HEK293 (cell line): ENCODE results near the gene HIPK2.

ENCODE experiments used
- CTCF ChIA-PET: fragments of 350-600 bp; formaldehyde crosslinking; extraction: SDS; loops from one replicate; lab custom pipeline; 2021; ENCODE audit warnings: antibody characterized with exemption; lab: Yijun Ruan, JAX
- POLR2A ChIA-PET: fragments of 300-600 bp; formaldehyde crosslinking; extraction: SDS; loops from one replicate; lab custom pipeline; 2020; ENCODE audit warnings: antibody characterized with exemption, inconsistent platforms; lab: Yijun Ruan, JAX
- H3K27ac ChIP-seq: fragments of 200-500 bp; sonication (Bioruptor generic); 2 replicates; pipeline ENCODE4 v1.5.1; 2014; ENCODE audit warnings: low read depth, low read length, control low read depth, inconsistent platforms; ENCODE audit errors: extremely low read depth
- H3K36me3 ChIP-seq, 2 experiments: fragments of 200-500 bp in 1 of 2; sonication (Bioruptor generic) in 1 of 2; 1 replicate in 1 of 2; 2 replicates in 1 of 2; pipeline ENCODE4 v1.5.1; 2014 to 2017; ENCODE audit warnings: inconsistent platforms in 2 of 2, low read length in 2 of 2; ENCODE audit not compliant: control insufficient read depth in 2 of 2, insufficient read depth in 1 of 2
- H3K4me1 ChIP-seq: fragments of 200-500 bp; sonication (Bioruptor generic); 2 replicates; pipeline ENCODE4 v1.5.1; 2014; ENCODE audit warnings: mild to moderate bottlenecking, low read length, inconsistent platforms; ENCODE audit not compliant: control insufficient read depth, insufficient read depth
- H3K4me3 ChIP-seq: 2 replicates; pipeline ENCODE4 v1.5.1; 2011; ENCODE audit warnings: low read depth, mild to moderate bottlenecking, control low read depth, low read length, moderate library complexity
- H3K9me3 ChIP-seq: fragments of 200-500 bp; sonication (Bioruptor generic); 2 replicates; pipeline ENCODE4 v1.5.1; 2014; ENCODE audit warnings: low read depth, low read length, inconsistent platforms; ENCODE audit not compliant: control insufficient read depth, insufficient read depth
- GLIS1 ChIP-seq: fragments of 450-650 bp; formaldehyde crosslinking; IDR thresholded peaks from 2 replicates; pipeline ENCODE4 v1.5.1; 2016; ENCODE audit warnings: missing biosample characterization, missing genetic modification characterization
- PRDM2 ChIP-seq: fragments of 450-650 bp; formaldehyde crosslinking; IDR thresholded peaks from 2 replicates; pipeline ENCODE4 v1.5.1; 2016; ENCODE audit warnings: missing biosample characterization, missing genetic modification characterization, borderline replicate concordance
- SCRT2 ChIP-seq: fragments of 450-650 bp; formaldehyde crosslinking; IDR thresholded peaks from 2 replicates; pipeline ENCODE4 v1.5.1; 2016; ENCODE audit warnings: missing biosample characterization, missing genetic modification characterization
- ZNF112 ChIP-seq: fragments of 450-650 bp; formaldehyde crosslinking; IDR thresholded peaks from 2 replicates; pipeline ENCODE4 v1.5.0; 2017; ENCODE audit warnings: missing biosample characterization, missing genetic modification characterization
- ZNF157 ChIP-seq: fragments of 450-650 bp; formaldehyde crosslinking; IDR thresholded peaks from 2 replicates; pipeline ENCODE4 v1.5.1; 2016; ENCODE audit warnings: missing biosample characterization, missing genetic modification characterization
- ZNF175 ChIP-seq: fragments of 450-650 bp; formaldehyde crosslinking; IDR thresholded peaks from 2 replicates; pipeline ENCODE4 v1.5.1; 2016; ENCODE audit warnings: missing biosample characterization, missing genetic modification characterization
- ZNF221 ChIP-seq: fragments of 450-650 bp; formaldehyde crosslinking; IDR thresholded peaks from 2 replicates; pipeline ENCODE4 v1.5.1; 2017; ENCODE audit warnings: missing biosample characterization, missing genetic modification characterization, borderline replicate concordance
- ZNF518A ChIP-seq: fragments of 450-650 bp; formaldehyde crosslinking; conservative IDR thresholded peaks from 2 replicates; pipeline ENCODE4 v1.5.1; 2016; ENCODE audit warnings: low read depth, missing biosample characterization, missing genetic modification characterization
- ZNF548 ChIP-seq: fragments of 450-650 bp; formaldehyde crosslinking; IDR thresholded peaks from 2 replicates; pipeline ENCODE4 v1.5.1; 2016; ENCODE audit warnings: missing biosample characterization, missing genetic modification characterization
- ZNF580 ChIP-seq: fragments of 450-650 bp; formaldehyde crosslinking; IDR thresholded peaks from 2 replicates; pipeline ENCODE4 v1.5.1; 2016; ENCODE audit warnings: missing biosample characterization, missing genetic modification characterization
- ZNF626 ChIP-seq: fragments of 450-650 bp; sonication (Bioruptor Pico); formaldehyde crosslinking; IDR thresholded peaks from 2 replicates; pipeline ENCODE4 v1.5.1; 2018; ENCODE audit warnings: missing biosample characterization, missing genetic modification characterization, inconsistent platforms
- ZNF629 ChIP-seq: fragments of 450-650 bp; formaldehyde crosslinking; IDR thresholded peaks from 2 replicates; pipeline ENCODE4 v1.5.1; 2017; ENCODE audit warnings: missing biosample characterization, missing genetic modification characterization
- ZNF645 ChIP-seq: fragments of 450-650 bp; formaldehyde crosslinking; IDR thresholded peaks from 2 replicates; pipeline ENCODE4; 2016; ENCODE audit warnings: missing biosample characterization, missing genetic modification characterization
- ZNF747 ChIP-seq: fragments of 450-650 bp; formaldehyde crosslinking; IDR thresholded peaks from 2 replicates; pipeline ENCODE4 v1.5.1; 2016; ENCODE audit warnings: missing biosample characterization, missing genetic modification characterization
- ZNF792 ChIP-seq: fragments of 450-650 bp; formaldehyde crosslinking; IDR thresholded peaks from 2 replicates; pipeline ENCODE4 v1.5.1; 2016; ENCODE audit warnings: missing biosample characterization, missing genetic modification characterization
- ZNF843 ChIP-seq: fragments of 450-650 bp; formaldehyde crosslinking; IDR thresholded peaks from 2 replicates; pipeline ENCODE4 v1.5.1; 2016; ENCODE audit warnings: missing biosample characterization, missing genetic modification characterization
- ZSCAN5A ChIP-seq: fragments of 450-650 bp; formaldehyde crosslinking; IDR thresholded peaks from 2 replicates; pipeline ENCODE4 v1.5.1; 2016; ENCODE audit warnings: missing biosample characterization, missing genetic modification characterization

Gene HIPK2

GRCh38 chr7:139655305-139655704 lies 122.5 kb downstream of the HIPK2 start (continued):
- no peak for TF ChIP-seq ZNF221 (tag by site-specific recombination)
- TF ChIP-seq ZNF518A (tag by site-specific recombination): no peak

GRCh38 chr7:139654276-139655181 lies 123.3 kb downstream of the HIPK2 start:
- Histone ChIP-seq H3K27ac (no peak overlapping the region), H3K9me3 (no peaks in the 10 kb centered on the region), H3K36me3 (no peaks in the 10 kb centered on the region), H3K4me3 (no peak overlapping the region), H3K4me1 (no peaks in the 10 kb centered on the region)
- CTCF ChIA-PET: interaction anchor here (0.7 to 2.0 kb wide), 2 partner anchors 8 to 688 kb away, joined by 3 to 8 read pairs; no protein-coding TSS in a partner anchor
- no peak for TF ChIP-seq ZNF792 (tag by site-specific recombination)
- TF ChIP-seq SCRT2: no peak
- TF ChIP-seq ZNF580 (tag by site-specific recombination): no peak
- no peak for TF ChIP-seq ZNF548
- TF ChIP-seq ZNF175 (tag by site-specific recombination): no peak
- no peak for TF ChIP-seq ZNF629 (tag by site-specific recombination)
- no peak for TF ChIP-seq ZNF645
- TF ChIP-seq ZSCAN5A (tag by site-specific recombination): no peak
- no peak for TF ChIP-seq ZNF747 (tag by site-specific recombination)
- TF ChIP-seq GLIS1 (tag by site-specific recombination): no peak
- TF ChIP-seq ZNF112 (tag by site-specific recombination): no peak
- no peak for TF ChIP-seq ZNF843 (tag by site-specific recombination)
- POLR2A ChIA-PET: interaction anchor here (0.6 kb wide), 1 partner anchor 8 kb away, joined by 4 read pairs; no protein-coding TSS in a partner anchor

- H3K36me3 ChIP-seq: no peaks in the 10 kb centered on the region
- H3K27ac ChIP-seq: no peak overlapping the region
- no peaks in the 10 kb centered on the region for H3K9me3 ChIP-seq
- H3K4me3 ChIP-seq: no peak overlapping the region
- CTCF ChIA-PET: interaction anchor here (1.0 to 1.5 kb wide), 2 partner anchors 10 to 20 kb away, joined by 3 to 5 read pairs; no protein-coding TSS in a partner anchor
- POLR2A ChIA-PET: no interaction called here
- no peaks in the 10 kb centered on the region for H3K4me1 ChIP-seq
- no peak for TF ChIP-seq PRDM2
- no peak for TF ChIP-seq ZNF626
- no peak for TF ChIP-seq ZNF157 (tag by site-specific recombination)
Measured at GRCh38 chr7:139651914-139652313, 125.9 kb downstream of the HIPK2 start.
